Mucosa of descending colon (tissue), 3 donors: ENCODE data around the gene TBRG4. TPM values are rescaled to one million over a fixed set of nuclear protein-coding genes. Genes with fewer than 3 reads are reported as not detected.

Experiments used
- ATAC-seq: fragments of 200-7000 bp; cut with Tn5 transposase; one replicate; pipeline ENCODE4 v1.9.1; 2020; ENCODE audit warnings: mild to moderate bottlenecking, moderate library complexity
- DNase-seq, 3 donors: peaks; one replicate each; pipeline ENCODE4 v3.0.0-alpha.2; 2020
- H3K36me3 ChIP-seq: fragments of 200-600 bp; one replicate; pipeline ENCODE4 v1.8.0; 2021; ENCODE audit warnings: low read depth, mild to moderate bottlenecking
- H3K4me1 ChIP-seq: fragments of 200-600 bp; one replicate; pipeline ENCODE4 v1.8.0; 2021; ENCODE audit warnings: low read depth, mild to moderate bottlenecking
- H3K4me3 ChIP-seq: fragments of 200-600 bp; one replicate; pipeline ENCODE4 v1.8.0; 2021; ENCODE audit warnings: mild to moderate bottlenecking
- H3K9me3 ChIP-seq: fragments of 200-600 bp; one replicate; pipeline ENCODE4 v1.8.0; 2021; ENCODE audit warnings: mild to moderate bottlenecking
- CTCF ChIP-seq: fragments of 200-600 bp; IDR thresholded peaks from one replicate; pipeline ENCODE4 v1.8.0; 2022; ENCODE audit warnings: antibody characterized with exemption, mild to moderate bottlenecking
- intact Hi-C, 2 donors: fragments of 100-400 bp; cut with DNase I in 1 of 2; cut with micrococcal nuclease in 1 of 2; formaldehyde crosslinking; loops; one replicate each; pipeline versions ENCODE4 v1.11.0 to v1.11.1; 2022; cut with DNase I, micrococcal nuclease
- total RNA-seq, 3 donors: library from RNA; stranded (reverse); fragmentation: NEBNext Ultra II Directional in 2 of 3; extraction: Animal tissue kit (Norgen Biotek cat#: 25700) in 2 of 3; gene quantifications; one replicate each; pipeline versions ENCODE4 v1.2.1 to v1.2.4, GENCODE V29; 2021 to 2023
- donor health status: DM: no; HTN: no; CAD: no; lungs with moderate emphysema.
- donor health status: DM: no; HTN: no; CAD: no.
- donor health status: DM: no; HTN: yes; CAD: no.

The TBRG4 gene
- total RNA-seq, 3 donors from 2014 or later, result 84.0 to 122 (median 85.6) TPM

GRCh38 chr7:45104844-45105587 lies 6.5 kb downstream of the TBRG4 start:
- Histone ChIP-seq H3K4me1 (peaks cover 21% of the 10 kb centered on the region), H3K4me3 (no peak overlapping the region), H3K36me3 (peaks cover 24% of the 10 kb centered on the region), H3K9me3 (no peaks in the 10 kb centered on the region)
- TF ChIP-seq CTCF, result no peak
- ATAC-seq (no peak), DNase-seq (no peak)
- intact Hi-C loops, result no loop called here

GRCh38 chr7:45103958-45104843 lies 7.3 kb downstream of the TBRG4 start:
- Histone ChIP-seq H3K4me3 (no peak overlapping the region), H3K9me3 (no peaks in the 10 kb centered on the region), H3K4me1 (peaks cover 20% of the 10 kb centered on the region), H3K36me3 (peaks cover 24% of the 10 kb centered on the region)
- ATAC-seq (no peak), DNase-seq (no peak)
- no peak for TF ChIP-seq CTCF
- intact Hi-C loops, result no loop called here

- peaks cover 9% of the 10 kb centered on the region for H3K4me1 ChIP-seq
- H3K4me3 ChIP-seq, result no peak overlapping the region
- TF ChIP-seq CTCF, result no peak
- H3K36me3 ChIP-seq, result peaks cover 24% of the 10 kb centered on the region
- no peak for DNase-seq
- ATAC-seq, result no peak
- H3K9me3 ChIP-seq, result no peaks in the 10 kb centered on the region
- intact Hi-C loops, result no loop called here
These were observed 8.4 kb downstream of the TBRG4 start for GRCh38 chr7:45102785-45103712.

- no peak for TF ChIP-seq CTCF
- intact Hi-C loops, result no loop called here
- no peaks in the 10 kb centered on the region for H3K4me1 ChIP-seq
- no peak for ATAC-seq
- no peak for DNase-seq
- peaks cover 24% of the 10 kb centered on the region for H3K36me3 ChIP-seq
- no peaks in the 10 kb centered on the region for H3K9me3 ChIP-seq
- H3K4me3 ChIP-seq, result no peak overlapping the region
These were observed 9.7 kb downstream of the TBRG4 start for GRCh38 chr7:45101748-45102147.

- Histone ChIP-seq H3K36me3 (peaks cover 24% of the 10 kb centered on the region), H3K4me3 (no peak overlapping the region), H3K9me3 (no peaks in the 10 kb centered on the region), H3K4me1 (no peaks in the 10 kb centered on the region)
- no peak for DNase-seq
- no peak for ATAC-seq
- TF ChIP-seq CTCF, result no peak
- intact Hi-C loops, result no loop called here
These were observed 10.6 kb downstream of the TBRG4 start for GRCh38 chr7:45100761-45101480.
